ENCODE measurements around the gene NKD2. TPM values are rescaled to one million over a fixed set of nuclear protein-coding genes. Genes with fewer than 3 reads are reported as not detected.

Gene NKD2, protein sequence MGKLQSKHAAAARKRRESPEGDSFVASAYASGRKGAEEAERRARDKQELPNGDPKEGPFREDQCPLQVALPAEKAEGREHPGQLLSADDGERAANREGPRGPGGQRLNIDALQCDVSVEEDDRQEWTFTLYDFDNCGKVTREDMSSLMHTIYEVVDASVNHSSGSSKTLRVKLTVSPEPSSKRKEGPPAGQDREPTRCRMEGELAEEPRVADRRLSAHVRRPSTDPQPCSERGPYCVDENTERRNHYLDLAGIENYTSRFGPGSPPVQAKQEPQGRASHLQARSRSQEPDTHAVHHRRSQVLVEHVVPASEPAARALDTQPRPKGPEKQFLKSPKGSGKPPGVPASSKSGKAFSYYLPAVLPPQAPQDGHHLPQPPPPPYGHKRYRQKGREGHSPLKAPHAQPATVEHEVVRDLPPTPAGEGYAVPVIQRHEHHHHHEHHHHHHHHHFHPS
- total RNA-seq = 1 to 10 TPM; 1.4 to 2.5 TPM

GRCh38 chr5:1008451-1009358 is at the start of gene NKD2:
TSS of gene NKD2 (plus strand) at chr5:1008802. CDS start at chr5:1009058, 256 bp downstream.
- H3K4me1 Mint-ChIP-seq (ENCODE audit: low read depth) = peaks cover 23% of the 10 kb centered on the region
- H3K4me3 Mint-ChIP-seq = peak within 1 kb of the TSS; percentile 56
- H3K27me3 Mint-ChIP-seq (ENCODE audit: low read depth) = peaks cover 51% of the 10 kb centered on the region
- no peaks in the 10 kb centered on the region for H3K36me3 Mint-ChIP-seq (ENCODE audit: low read depth)
- no peak within 1 kb of the TSS for H3K27ac Mint-ChIP-seq
- H3K9me3 Mint-ChIP-seq = no peaks in the 10 kb centered on the region
- intact Hi-C loops (cut with micrococcal nuclease) = loop anchor here (10.0 kb wide), 1 partner anchor 636 kb away; no protein-coding TSS in a partner anchor
- DNase-seq = peak; percentile 21
- CTCF ChIA-PET = interaction anchor here (0.6 to 2.3 kb wide), 5 partner anchors 8 to 314 kb away, joined by 4 to 11 read pairs (median 5); no protein-coding TSS in a partner anchor

DNA sequence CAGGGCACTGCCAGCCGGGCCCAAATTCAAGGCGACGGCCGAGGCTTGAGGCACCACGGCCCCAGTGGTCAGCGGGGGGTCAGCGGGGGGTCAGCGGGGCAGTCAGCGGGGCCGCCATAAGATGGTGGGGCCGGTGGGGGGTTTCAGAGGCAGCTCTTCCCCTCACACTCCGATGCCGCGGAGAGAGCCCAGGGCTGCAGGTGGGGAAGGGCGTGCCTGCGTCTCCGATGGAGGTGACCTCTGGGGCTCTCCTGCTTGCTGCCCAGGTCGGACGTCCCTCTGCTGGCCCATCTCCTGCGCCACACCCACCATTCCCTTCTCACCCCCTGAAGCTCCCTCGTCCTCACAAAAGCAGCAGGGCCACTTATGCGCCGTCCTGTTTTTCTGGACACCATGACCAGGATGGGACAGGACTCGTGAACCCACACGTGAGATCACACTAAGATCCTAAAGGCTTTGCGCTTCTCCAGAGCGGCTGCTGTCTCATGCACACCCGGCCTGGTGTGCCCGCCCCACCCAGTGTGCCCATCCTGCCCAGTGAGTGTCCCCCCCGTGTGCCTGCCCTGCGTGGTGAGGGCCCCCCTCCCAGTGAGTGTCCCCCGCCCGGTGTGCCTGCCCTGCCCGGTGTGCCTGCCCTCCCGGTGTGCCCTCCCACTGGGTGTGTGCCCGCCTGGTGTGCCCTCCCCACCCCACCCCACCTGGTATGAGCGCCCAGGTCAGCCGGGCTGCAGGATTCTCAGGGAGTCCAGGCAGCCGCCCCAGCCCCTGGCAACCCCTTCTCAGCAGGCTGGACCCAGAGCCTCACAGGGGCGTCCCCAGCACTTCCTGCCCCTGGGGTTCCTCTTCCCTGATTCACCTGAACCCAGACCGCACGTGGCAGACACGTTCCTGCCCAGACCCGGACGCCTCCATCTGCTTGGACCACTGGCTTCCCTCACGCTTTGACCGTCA is 48.7 kb upstream of the NKD2 start:
- H3K9me3 Mint-ChIP-seq = no peaks in the 10 kb centered on the region
- peaks cover 39% of the 10 kb centered on the region for H3K4me1 Mint-ChIP-seq (ENCODE audit: low read depth)
- H3K36me3 Mint-ChIP-seq (ENCODE audit: low read depth) = no peaks in the 10 kb centered on the region
- H3K27ac Mint-ChIP-seq = no peak overlapping the region
- no peak overlapping the region for H3K4me3 Mint-ChIP-seq
- CTCF ChIA-PET = no interaction called here
- DNase-seq = no peak
- intact Hi-C loops (cut with micrococcal nuclease) = no loop called here
- H3K27me3 Mint-ChIP-seq (ENCODE audit: low read depth) = peaks cover 14% of the 10 kb centered on the region

DNA sequence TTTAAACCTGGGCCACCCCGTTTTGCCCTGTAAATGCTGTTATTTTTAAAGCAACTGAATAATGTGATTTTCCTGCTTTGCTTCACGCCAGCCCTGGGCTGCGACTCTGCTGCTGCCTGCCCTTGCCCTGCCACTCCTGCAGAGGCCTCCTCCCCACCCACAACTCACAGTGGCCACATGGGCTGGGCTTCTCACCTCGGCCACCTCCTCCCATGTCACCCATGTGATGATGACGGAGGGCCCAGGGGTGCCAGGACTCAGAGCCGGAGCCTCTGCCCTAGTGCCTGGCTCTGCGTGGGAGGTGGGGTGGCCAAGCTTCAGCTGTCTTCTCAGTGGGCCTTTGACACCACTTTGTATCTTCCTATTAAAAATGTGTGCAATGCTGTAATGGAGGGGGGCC is 48.1 kb upstream of the NKD2 start:
- Mint-ChIP-seq H3K9me3 (no peaks in the 10 kb centered on the region), H3K36me3 (ENCODE audit: low read depth) (no peaks in the 10 kb centered on the region), H3K4me3 (no peak overlapping the region), H3K4me1 (ENCODE audit: low read depth) (peaks cover 33% of the 10 kb centered on the region), H3K27me3 (ENCODE audit: low read depth) (peaks cover 15% of the 10 kb centered on the region), H3K27ac (no peak overlapping the region)
- DNase-seq = no peak
- CTCF ChIA-PET = no interaction called here
- intact Hi-C loops (cut with micrococcal nuclease) = no loop called here

- Mint-ChIP-seq H3K9me3 (no peaks in the 10 kb centered on the region), H3K4me1 (ENCODE audit: low read depth) (peaks cover 33% of the 10 kb centered on the region), H3K27me3 (ENCODE audit: low read depth) (peaks cover 19% of the 10 kb centered on the region), H3K27ac (no peak overlapping the region), H3K36me3 (ENCODE audit: low read depth) (no peaks in the 10 kb centered on the region), H3K4me3 (no peak overlapping the region)
- DNase-seq = no peak
- intact Hi-C loops (cut with micrococcal nuclease) = no loop called here
- CTCF ChIA-PET = no interaction called here
These were observed 47.4 kb upstream of the NKD2 start for GRCh38 chr5:961002-961710.

DNA sequence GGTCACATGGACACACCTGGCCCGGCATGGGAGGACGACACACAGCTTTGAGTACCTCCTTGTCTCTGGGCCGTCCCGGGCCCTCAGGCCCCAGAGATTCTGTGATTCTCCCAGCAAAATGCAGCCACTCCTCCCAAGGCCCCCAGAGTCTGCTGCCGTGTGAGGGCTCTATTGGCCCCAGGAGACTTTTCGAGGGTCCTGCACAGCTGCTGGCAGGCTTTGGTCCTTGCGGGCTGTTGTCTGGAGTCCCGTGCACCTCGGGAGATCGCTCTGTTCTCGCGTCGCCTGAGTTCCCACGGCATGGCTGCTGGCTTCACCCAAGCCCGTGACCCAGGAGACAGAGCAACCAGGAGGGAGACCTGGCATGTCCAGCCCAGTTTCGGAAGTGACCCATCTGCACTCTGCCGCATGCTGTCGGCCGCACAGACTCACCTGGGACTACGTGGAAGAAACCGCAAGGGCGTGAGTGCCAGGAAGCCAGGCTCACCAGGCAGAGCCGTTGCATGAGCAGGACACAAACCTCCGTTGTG is 46.8 kb upstream of the NKD2 start:
- Mint-ChIP-seq H3K9me3 (no peaks in the 10 kb centered on the region), H3K36me3 (ENCODE audit: low read depth) (no peaks in the 10 kb centered on the region), H3K27me3 (ENCODE audit: low read depth) (peaks cover 21% of the 10 kb centered on the region), H3K4me3 (no peak overlapping the region), H3K4me1 (ENCODE audit: low read depth) (peaks cover 29% of the 10 kb centered on the region), H3K27ac (no peak overlapping the region)
- CTCF ChIA-PET = no interaction called here
- intact Hi-C loops (cut with micrococcal nuclease) = loop anchor here (2.0 kb wide), 1 partner anchor 43 kb away; no protein-coding TSS in a partner anchor
- DNase-seq = no peak

DNA sequence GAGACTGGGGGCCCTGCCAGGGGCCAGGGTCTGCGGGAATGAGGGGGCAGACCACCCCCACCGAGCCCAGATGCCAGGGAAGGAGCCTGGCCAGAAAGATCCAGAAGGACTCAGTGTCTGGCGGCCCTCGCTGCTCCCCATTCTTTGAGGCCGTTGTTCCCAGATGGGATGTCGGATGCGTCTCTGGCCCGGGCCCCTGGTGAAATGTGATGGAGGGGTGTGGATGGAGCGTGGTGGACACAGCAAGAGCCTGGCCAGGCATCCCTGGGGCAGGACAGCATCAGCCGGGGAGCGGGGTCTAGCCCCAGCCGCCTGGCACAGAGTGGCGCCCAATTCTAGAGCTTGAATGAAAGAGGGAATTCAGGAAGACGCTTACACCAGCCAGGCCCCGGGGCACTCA is 46.2 kb upstream of the NKD2 start:
- CTCF ChIA-PET = no interaction called here
- H3K4me3 Mint-ChIP-seq = no peak overlapping the region
- H3K27ac Mint-ChIP-seq = no peak overlapping the region
- H3K36me3 Mint-ChIP-seq (ENCODE audit: low read depth) = no peaks in the 10 kb centered on the region
- H3K4me1 Mint-ChIP-seq (ENCODE audit: low read depth) = peaks cover 25% of the 10 kb centered on the region
- intact Hi-C loops (cut with micrococcal nuclease) = loop anchor here (2.0 kb wide), 1 partner anchor 42 kb away; no protein-coding TSS in a partner anchor
- no peak for DNase-seq
- no peaks in the 10 kb centered on the region for H3K9me3 Mint-ChIP-seq
- H3K27me3 Mint-ChIP-seq (ENCODE audit: low read depth) = peaks cover 24% of the 10 kb centered on the region

DNA sequence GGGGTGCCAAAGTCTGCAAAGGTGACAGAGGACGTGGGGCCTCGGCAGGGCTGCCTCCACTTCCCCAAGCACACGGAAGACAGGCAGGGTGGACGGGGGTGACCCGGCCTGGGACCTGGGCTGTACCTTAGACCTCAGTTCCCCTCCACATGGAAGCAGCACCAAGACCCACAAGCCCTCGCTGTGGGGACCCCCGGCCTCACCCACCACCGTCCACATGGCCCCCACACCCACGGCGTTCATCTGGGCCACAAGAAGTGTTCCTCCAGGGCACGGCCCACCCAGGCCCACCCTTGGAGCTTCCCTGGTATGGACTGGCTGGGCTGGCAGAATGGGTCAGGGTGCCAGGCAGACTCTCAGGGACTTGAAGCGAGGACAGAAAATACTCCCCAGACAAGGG is 45.8 kb upstream of the NKD2 start:
- Mint-ChIP-seq H3K4me1 (ENCODE audit: low read depth) (peaks cover 21% of the 10 kb centered on the region), H3K4me3 (no peak overlapping the region), H3K27me3 (ENCODE audit: low read depth) (peaks cover 28% of the 10 kb centered on the region), H3K27ac (no peak overlapping the region), H3K36me3 (ENCODE audit: low read depth) (no peaks in the 10 kb centered on the region), H3K9me3 (no peaks in the 10 kb centered on the region)
- CTCF ChIA-PET = no interaction called here
- DNase-seq = no peak
- intact Hi-C loops (cut with micrococcal nuclease) = loop anchor here (2.0 kb wide), 1 partner anchor 42 kb away; no protein-coding TSS in a partner anchor

GRCh38 chr5:963310-963672 is 45.3 kb upstream of the NKD2 start:
- H3K4me3 Mint-ChIP-seq = peak overlapping the region; percentile 42
- H3K27me3 Mint-ChIP-seq (ENCODE audit: low read depth) = peaks cover 32% of the 10 kb centered on the region
- CTCF ChIA-PET = no interaction called here
- H3K36me3 Mint-ChIP-seq (ENCODE audit: low read depth) = no peaks in the 10 kb centered on the region
- H3K27ac Mint-ChIP-seq = peak overlapping the region; percentile 69
- intact Hi-C loops (cut with micrococcal nuclease) = loop anchor here (2.0 kb wide), 1 partner anchor 42 kb away; no protein-coding TSS in a partner anchor
- peaks cover 18% of the 10 kb centered on the region for H3K4me1 Mint-ChIP-seq (ENCODE audit: low read depth)
- DNase-seq = no peak
- H3K9me3 Mint-ChIP-seq = no peaks in the 10 kb centered on the region

DNA sequence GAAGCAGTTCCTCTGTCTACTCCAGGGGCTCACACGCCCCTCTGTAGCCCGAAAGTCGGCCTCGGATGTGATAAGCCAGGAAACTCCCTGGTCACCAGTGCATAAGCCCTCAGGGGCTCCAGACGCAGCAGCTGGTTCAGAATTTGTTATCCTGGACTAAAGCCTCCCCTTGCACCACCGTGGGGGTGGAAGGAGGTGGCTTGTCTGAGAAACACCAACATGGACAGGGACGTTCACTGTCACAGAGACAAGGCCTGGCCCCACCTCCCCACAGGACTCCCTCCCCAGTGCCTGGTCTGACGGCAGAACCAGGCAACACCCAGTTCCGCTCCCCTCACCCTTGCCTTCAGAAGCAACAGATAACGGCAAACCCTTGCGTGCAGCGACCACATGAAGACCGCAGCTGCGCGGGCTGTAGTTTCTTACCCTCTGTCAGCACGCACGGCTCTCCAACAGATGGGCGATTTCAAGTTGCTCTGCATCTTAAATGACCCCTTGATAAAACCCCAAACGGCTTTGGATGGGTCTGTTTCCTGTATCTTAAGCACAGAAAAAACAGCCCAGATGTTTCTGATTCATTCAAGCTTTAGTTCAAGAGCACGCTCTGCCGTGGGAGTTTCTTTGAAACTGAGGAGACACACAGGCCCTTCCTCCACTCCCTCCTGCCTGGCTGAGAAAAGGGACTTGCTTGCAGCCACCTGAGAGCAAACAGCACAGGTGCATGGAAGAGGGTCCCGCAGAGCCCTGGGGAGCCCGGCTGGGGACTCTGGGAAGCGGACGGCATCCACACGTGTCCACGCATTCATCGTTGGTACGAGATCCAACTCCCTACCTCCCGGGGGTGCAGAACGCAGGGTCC is 44.7 kb upstream of the NKD2 start:
- CTCF ChIA-PET = interaction anchor here (1.2 kb wide), 1 partner anchor 210 kb away, joined by 3 read pairs; no protein-coding TSS in a partner anchor
- H3K4me1 Mint-ChIP-seq (ENCODE audit: low read depth) = peaks cover 20% of the 10 kb centered on the region
- peak overlapping the region; percentile 69 for H3K27ac Mint-ChIP-seq
- H3K4me3 Mint-ChIP-seq = peak overlapping the region; percentile 42
- intact Hi-C loops (cut with micrococcal nuclease) = loop anchor here (2.0 kb wide), 2 partner anchors 29 to 41 kb away; no protein-coding TSS in a partner anchor
- H3K36me3 Mint-ChIP-seq (ENCODE audit: low read depth) = no peaks in the 10 kb centered on the region
- H3K9me3 Mint-ChIP-seq = no peaks in the 10 kb centered on the region
- DNase-seq = peak; percentile 84
- H3K27me3 Mint-ChIP-seq (ENCODE audit: low read depth) = peaks cover 36% of the 10 kb centered on the region

- DNase-seq = no peak
- CTCF ChIA-PET = interaction anchor here (1.2 kb wide), 1 partner anchor 209 kb away, joined by 3 read pairs; no protein-coding TSS in a partner anchor
- no peak overlapping the region for H3K4me3 Mint-ChIP-seq
- peaks cover 25% of the 10 kb centered on the region for H3K4me1 Mint-ChIP-seq (ENCODE audit: low read depth)
- H3K36me3 Mint-ChIP-seq (ENCODE audit: low read depth) = no peaks in the 10 kb centered on the region
- H3K27me3 Mint-ChIP-seq (ENCODE audit: low read depth) = peaks cover 43% of the 10 kb centered on the region
- no peaks in the 10 kb centered on the region for H3K9me3 Mint-ChIP-seq
- intact Hi-C loops (cut with micrococcal nuclease) = loop anchor here (2.0 kb wide), 1 partner anchor 30 kb away; no protein-coding TSS in a partner anchor
- no peak overlapping the region for H3K27ac Mint-ChIP-seq
These were observed 43.8 kb upstream of the NKD2 start for GRCh38 chr5:964821-965220.
